ENCODE data around the gene UTRN.

- TF ChIP-seq, protein P1, sequence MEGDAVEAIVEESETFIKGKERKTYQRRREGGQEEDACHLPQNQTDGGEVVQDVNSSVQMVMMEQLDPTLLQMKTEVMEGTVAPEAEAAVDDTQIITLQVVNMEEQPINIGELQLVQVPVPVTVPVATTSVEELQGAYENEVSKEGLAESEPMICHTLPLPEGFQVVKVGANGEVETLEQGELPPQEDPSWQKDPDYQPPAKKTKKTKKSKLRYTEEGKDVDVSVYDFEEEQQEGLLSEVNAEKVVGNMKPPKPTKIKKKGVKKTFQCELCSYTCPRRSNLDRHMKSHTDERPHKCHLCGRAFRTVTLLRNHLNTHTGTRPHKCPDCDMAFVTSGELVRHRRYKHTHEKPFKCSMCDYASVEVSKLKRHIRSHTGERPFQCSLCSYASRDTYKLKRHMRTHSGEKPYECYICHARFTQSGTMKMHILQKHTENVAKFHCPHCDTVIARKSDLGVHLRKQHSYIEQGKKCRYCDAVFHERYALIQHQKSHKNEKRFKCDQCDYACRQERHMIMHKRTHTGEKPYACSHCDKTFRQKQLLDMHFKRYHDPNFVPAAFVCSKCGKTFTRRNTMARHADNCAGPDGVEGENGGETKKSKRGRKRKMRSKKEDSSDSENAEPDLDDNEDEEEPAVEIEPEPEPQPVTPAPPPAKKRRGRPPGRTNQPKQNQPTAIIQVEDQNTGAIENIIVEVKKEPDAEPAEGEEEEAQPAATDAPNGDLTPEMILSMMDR (optimal IDR thresholded peaks at IDR 0.05 in 1 of 3, IDR thresholded peaks at IDR 0.05 in 1 of 3, conservative IDR thresholded peaks at IDR 0.05 in 1 of 3; ENCODE audit: extremely low read depth in 1 of 3, insufficient read depth in 2 of 3, low read length in 3 of 3): no peak
- no peak for TF ChIP-seq EZH2 (IDR thresholded peaks at IDR 0.05; ENCODE audit: low read length)
These were observed 41.3 kb downstream of the UTRN start for GRCh38 chr6:144326393-144326792.
